ENCODE measurements around the gene ACAD9.

DNA sequence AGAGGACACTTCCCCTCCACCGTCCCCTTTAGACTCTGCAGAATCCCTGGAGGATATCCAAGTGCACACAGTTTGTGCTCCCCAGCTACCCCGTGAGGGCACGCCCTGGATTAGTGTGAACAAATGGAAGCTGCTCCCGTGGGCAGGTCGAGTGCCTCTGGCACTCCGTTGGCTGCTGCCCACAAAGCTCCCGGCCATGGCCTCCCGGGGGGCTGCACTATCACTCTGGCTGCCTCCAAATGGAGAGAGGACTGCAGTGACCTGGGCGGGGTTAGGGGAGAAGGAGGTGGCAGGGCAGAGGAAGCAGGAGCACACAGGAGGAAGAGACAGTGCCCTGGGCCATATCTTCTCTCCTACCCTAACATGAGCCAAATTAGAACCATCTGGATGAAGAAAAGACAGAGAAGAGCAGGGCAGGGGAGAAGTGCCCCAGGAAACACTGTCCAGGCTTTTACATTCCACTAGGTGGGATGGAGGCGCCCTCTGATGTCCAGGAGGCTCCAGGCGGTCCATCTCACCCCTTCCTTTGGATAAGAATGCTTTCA, 29.4 kb upstream of the ACAD9 start:
- TF ChIP-seq, protein P1, sequence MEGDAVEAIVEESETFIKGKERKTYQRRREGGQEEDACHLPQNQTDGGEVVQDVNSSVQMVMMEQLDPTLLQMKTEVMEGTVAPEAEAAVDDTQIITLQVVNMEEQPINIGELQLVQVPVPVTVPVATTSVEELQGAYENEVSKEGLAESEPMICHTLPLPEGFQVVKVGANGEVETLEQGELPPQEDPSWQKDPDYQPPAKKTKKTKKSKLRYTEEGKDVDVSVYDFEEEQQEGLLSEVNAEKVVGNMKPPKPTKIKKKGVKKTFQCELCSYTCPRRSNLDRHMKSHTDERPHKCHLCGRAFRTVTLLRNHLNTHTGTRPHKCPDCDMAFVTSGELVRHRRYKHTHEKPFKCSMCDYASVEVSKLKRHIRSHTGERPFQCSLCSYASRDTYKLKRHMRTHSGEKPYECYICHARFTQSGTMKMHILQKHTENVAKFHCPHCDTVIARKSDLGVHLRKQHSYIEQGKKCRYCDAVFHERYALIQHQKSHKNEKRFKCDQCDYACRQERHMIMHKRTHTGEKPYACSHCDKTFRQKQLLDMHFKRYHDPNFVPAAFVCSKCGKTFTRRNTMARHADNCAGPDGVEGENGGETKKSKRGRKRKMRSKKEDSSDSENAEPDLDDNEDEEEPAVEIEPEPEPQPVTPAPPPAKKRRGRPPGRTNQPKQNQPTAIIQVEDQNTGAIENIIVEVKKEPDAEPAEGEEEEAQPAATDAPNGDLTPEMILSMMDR (conservative IDR thresholded peaks at IDR 0.05): no peak; the same call in 1 of the 2 replicates
- no peak for TF ChIP-seq EZH2 (IDR thresholded peaks at IDR 0.05; ENCODE audit: low read depth)
